GM15510 (cell line): Measurements from ENCODE around the gene FAM174B.

Source experiments
- POLR2A ChIP-seq: IDR thresholded peaks from 3 replicates; pipeline ENCODE4 v1.6.1; 2011; ENCODE audit warnings: borderline replicate concordance; ENCODE audit not compliant: insufficient read length; ENCODE audit errors: extremely low read depth

Gene FAM174B

DNA sequence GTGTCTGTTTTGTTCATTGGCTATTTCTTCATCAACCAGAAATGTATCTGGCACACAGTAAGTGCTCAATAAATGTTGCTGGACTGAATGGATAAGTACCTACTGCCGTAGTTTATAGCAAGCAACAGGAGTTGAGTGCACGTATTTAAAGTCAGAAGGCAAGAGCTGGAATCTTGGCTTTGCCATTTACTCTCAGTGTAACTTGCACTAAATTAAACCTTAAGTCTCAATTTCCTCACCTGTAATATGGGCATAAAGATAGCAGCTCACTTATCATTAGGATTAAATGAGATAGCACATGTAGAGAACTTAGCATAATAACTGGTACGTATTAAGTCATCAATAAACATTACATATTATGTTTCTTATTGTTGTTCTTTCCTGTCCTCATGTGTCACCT lies 13.0 kb upstream of the FAM174B start:
- no peak for TF ChIP-seq POLR2A

DNA sequence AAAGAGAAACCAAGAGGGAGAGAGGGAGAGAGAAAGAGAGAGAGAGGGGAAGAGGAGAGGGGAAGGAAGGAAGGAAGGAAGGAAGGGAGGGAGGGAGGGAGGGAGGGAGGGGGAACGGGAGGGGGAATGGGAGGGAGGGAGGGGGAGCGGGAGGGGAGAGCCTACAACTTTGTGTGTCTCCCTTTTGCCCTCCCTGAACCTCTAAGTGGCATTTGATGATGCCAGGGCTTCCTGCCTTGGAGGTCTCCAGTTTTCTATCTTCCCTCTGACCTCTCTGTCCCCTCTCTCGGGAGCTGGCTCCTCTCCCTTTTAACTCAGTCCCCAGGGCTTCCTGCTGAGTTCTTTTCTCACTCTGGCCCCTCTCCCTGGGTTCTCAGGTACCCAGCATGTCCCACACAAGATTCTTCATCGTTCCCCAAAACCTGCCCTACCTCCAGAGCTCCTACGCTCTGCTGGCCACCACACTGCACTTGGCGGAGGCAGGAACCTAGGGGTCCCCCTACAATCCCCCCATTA lies 12.5 kb upstream of the FAM174B start:
- no peak for TF ChIP-seq POLR2A

DNA sequence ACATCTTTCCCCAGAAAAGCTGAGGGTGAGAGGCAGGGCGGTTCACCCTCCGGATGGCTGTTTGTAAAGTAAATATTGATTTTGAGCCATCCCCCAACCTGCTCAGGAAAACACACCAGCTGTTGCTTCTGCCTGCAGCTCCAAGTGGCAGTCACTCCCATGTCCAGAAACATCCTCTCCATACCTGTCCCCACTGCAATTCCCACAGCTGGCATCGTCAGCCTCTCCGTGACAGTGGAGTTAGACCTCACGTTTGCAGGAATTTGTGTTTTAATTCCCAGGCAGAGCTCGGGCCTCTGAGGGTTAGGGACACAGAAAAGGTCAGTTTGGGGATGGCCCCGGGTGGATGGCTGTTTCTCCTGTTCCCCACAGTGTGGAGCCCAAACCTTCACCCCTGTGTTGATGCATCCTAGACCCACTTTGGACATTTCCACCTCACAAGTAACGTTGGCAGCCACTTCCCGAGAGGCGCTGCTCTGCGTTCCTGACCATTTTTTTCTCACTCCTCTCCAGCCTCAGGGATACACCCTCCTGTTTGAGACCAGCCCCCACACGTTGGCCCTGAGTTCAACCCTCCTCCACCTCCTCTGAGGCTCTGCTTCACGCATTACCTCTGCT lies 11.8 kb upstream of the FAM174B start:
- no peak for TF ChIP-seq POLR2A

DNA sequence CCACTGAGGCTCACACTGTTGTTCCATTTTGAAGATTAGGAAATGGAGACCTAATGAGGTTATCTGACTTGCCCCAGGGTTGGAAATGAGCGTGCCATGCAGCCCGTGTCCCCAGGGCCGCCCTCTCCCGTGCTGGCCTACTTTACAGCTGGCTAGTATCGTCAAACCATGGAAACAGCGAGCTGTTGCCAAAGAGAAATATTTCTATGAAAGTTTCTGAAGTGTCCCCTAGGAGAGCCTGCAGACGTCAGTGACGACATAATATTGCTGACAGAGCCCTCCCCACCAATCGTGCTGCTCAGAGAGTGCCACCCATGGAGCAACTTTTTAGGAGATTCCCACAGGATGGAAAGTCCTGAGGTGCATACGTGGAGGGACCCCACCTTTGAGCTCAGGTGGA lies 11.2 kb upstream of the FAM174B start:
- TF ChIP-seq POLR2A, result no peak

- TF ChIP-seq POLR2A, result no peak
Measured at GRCh38 chr15:92665100-92665555, 9.6 kb upstream of the FAM174B start.

DNA sequence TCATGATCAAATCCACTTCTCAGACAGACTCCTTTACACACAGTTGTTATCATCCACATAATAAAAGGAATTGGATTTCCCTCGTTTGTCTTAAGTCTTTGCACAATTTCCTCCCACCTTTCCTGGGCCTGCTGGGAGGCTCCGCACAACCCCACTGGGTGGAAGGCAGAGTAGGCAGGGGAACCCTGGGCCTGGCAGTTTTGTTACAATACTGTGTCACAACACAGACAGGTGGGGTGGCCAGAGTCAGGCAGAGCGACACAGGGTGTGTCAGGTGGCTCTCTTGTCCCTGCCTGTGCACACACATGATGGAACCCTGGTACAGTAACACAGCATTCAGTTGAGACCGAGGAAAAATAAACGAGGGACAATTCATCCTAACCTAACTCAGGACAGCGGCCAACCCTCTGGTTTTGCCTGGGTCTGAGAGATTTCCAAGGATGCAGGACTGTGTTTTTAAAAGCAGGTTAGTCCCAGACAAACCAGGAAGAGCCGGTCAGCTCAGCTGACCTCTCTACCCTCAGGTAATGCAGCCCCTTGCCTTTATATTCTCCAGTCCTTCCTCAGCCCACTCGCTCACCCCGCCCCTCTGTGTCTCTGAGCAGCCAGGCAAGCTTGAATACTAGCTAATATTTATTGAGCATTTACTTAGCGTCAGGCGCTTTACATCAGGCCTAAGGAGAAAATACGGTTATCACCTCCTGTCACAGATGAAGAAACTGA lies 8.8 kb upstream of the FAM174B start:
- TF ChIP-seq POLR2A, result no peak

DNA sequence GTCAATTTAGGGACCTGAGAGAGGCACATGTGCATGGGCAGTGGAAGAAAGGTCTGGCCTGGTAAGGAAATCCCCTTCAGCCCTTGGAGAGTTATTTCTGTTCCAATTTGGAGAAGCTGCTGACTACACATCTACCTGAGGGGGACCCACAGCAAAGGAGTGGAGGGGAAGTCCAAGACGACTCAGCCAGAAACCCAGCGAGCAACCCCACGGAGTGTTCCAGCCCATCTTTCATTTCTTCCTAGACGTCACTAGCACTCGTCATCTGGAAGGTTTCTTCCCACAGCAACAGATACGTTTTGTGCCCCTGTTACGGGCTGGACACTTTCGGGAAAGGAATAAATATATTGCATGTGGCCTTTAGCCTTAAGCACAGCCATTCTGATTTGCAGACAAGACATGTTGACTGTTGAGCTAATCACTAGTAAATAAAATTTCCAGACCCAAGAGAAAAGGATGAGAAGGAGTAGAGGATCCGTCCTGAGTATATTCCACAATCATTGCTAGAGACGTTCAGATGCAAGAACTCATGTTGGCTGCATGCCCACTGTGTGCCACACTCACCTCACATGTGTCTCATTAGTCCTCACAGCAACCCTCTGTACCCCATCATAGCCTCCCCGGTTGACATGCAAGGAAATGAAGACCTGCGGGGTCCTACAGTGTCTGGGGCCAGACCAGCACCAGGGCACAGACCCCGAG lies 7.8 kb upstream of the FAM174B start:
- TF ChIP-seq POLR2A, result no peak

DNA sequence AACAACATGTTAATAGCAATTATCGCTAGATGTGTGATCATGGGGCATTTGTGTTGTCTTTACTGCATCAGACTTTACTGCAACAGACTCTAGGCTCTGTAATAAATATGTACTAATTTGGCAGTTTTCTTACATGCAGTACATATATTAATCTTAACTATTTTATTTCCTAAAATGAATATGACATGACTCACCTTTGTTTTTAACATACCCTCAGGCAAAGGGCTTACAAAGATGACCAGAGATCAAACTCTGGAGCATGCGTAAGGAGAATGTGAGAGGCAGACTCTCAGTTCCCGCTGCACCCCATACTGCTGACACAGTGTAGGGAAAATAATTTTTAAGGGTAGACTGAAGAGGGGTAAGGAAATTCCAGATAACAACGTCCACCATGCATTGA lies 7.2 kb upstream of the FAM174B start:
- no peak for TF ChIP-seq POLR2A

GRCh38 chr15:92661956-92662355 lies 6.4 kb upstream of the FAM174B start:
- TF ChIP-seq POLR2A, result no peak

GRCh38 chr15:92661069-92661468 lies 5.5 kb upstream of the FAM174B start:
- TF ChIP-seq POLR2A, result no peak

- TF ChIP-seq POLR2A, result no peak
Measured at GRCh38 chr15:92657486-92657885, 1.9 kb upstream of the FAM174B start.

DNA sequence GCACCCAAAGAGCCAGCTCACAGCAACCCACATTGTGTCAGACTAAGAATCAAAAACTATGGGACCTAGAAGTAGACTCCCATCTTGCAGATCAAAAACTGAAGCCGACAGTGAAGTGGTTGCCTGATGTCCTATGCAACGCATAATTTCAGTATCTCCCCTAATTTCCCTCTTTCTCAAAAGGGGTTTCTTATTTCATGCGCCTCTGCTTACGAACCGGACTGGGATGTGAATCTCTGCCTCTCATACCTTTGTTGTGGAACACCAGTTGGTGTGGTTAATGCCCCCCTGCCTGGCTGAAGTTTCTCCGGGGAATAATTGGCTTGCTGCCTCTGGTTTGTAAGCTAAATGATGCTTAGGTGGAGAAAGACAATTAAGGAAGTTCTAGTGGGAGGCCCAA lies 514 bp upstream of the FAM174B start:
- no peak for TF ChIP-seq POLR2A

GRCh38 chr15:92654662-92655061 lies 913 bp downstream of the FAM174B start:
- TF ChIP-seq POLR2A, result no peak

GRCh38 chr15:92653836-92654539 lies 1.6 kb downstream of the FAM174B start:
- TF ChIP-seq POLR2A, result no peak

DNA sequence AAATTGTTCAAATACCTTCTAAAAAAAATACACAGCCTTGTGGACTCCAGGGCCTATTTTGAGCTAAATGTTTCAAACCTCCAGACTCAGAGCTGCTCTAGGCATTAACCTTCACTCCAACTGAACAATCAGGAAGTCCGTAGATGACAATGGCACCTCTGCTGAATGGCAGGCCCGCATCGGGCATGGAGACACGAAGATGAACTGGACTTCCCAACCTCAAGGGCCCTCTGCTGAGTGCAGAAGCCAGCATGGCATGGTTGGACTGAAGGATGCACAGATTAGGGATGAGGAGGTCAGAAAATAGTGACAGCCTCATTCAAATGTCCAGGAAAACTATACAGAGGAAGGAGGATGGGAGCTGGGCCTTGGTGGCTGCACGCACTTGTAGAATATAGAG lies 2.2 kb downstream of the FAM174B start:
- no peak for TF ChIP-seq POLR2A
